ENCODE data around the gene ARHGEF19. TPM values are rescaled to one million over a fixed set of nuclear protein-coding genes. Genes with fewer than 3 reads are reported as not detected.

The ARHGEF19 gene
- total RNA-seq, 5 donors from 2014 or later (not counting 1 experiment from before 2014, with no cell fraction given), result 7.0 to 17.6 (median 12.3) TPM

- no peaks in the 10 kb centered on the region for H3K36me3 ChIP-seq (ENCODE audit: control insufficient read depth in 2 of 2, extremely low read depth in 1 of 2, insufficient read depth in 1 of 2, low read length in 1 of 2)
- Mint-ChIP-seq H3K27ac (no peak overlapping the region), H3K9me3 (no peaks in the 10 kb centered on the region), H3K27me3 (peaks cover 3 to 4% of the 10 kb centered on the region in 2 donors), H3K36me3 (no peaks in the 10 kb centered on the region), H3K4me3 (no peak overlapping the region), H3K4me1 (peaks cover 0 to 5% (median 4%) of the 10 kb centered on the region in 3 donors)
- ATAC-seq (replicated peaks in 1 of 4) (no peak), DNase-seq (no peak)
- ChIA-PET CTCF (interaction anchor here in 1 of 2 donors (1.3 kb wide), 1 partner anchor 105 kb away, joined by 3 read pairs; no protein-coding TSS in a partner anchor), POLR2A (no interaction called here)
- H3K9me3 ChIP-seq, result no peaks in the 10 kb centered on the region
- H3K4me3 ChIP-seq (ENCODE audit: control insufficient read depth in 1 of 2, extremely low read depth in 1 of 2, low read length in 1 of 2), result no peak overlapping the region
- H3K27ac ChIP-seq (ENCODE audit: low read length), result no peak overlapping the region
- 86% methylated on average over 10 of the region's 19 CpGs for WGBS (ENCODE audit: insufficient coverage)
- H3K4me1 ChIP-seq (ENCODE audit: control insufficient read depth in 1 of 2, extremely low read depth in 1 of 2, insufficient read depth in 2 of 2, low read length in 2 of 2), result peaks cover 0 to 7% of the 10 kb centered on the region in 2 experiments
- H3K27me3 ChIP-seq (replicated peaks in 1 of 2; ENCODE audit: control insufficient read depth in 2 of 2, extremely low read depth in 1 of 2, insufficient read depth in 2 of 2, low read length in 1 of 2), result peaks cover 0 to 12% of the 10 kb centered on the region in 2 experiments
These were observed 28.5 kb downstream of the ARHGEF19 start for GRCh38 chr1:16183765-16184556.

GRCh38 chr1:16183179-16183578, 29.3 kb downstream of the ARHGEF19 start:
- Mint-ChIP-seq H3K4me1 (peaks cover 0 to 5% (median 4%) of the 10 kb centered on the region in 3 donors), H3K27me3 (peaks cover 0 to 2% of the 10 kb centered on the region in 2 donors), H3K36me3 (no peaks in the 10 kb centered on the region), H3K4me3 (no peak overlapping the region), H3K27ac (no peak overlapping the region), H3K9me3 (no peaks in the 10 kb centered on the region)
- CTCF ChIA-PET, result no interaction called here
- POLR2A ChIA-PET, result no interaction called here
- no peak for DNase-seq
- Histone ChIP-seq H3K9me3 (no peaks in the 10 kb centered on the region), H3K27ac (ENCODE audit: low read length) (no peak overlapping the region), H3K36me3 (ENCODE audit: control insufficient read depth in 2 of 2, extremely low read depth in 1 of 2, insufficient read depth in 1 of 2, low read length in 1 of 2) (no peaks in the 10 kb centered on the region), H3K4me3 (ENCODE audit: control insufficient read depth in 1 of 2, extremely low read depth in 1 of 2, low read length in 1 of 2) (no peak overlapping the region), H3K4me1 (ENCODE audit: control insufficient read depth in 1 of 2, extremely low read depth in 1 of 2, insufficient read depth in 2 of 2, low read length in 2 of 2) (peaks cover 0 to 7% of the 10 kb centered on the region in 2 experiments), H3K27me3 (replicated peaks in 1 of 2; ENCODE audit: control insufficient read depth in 2 of 2, extremely low read depth in 1 of 2, insufficient read depth in 2 of 2, low read length in 1 of 2) (peaks cover 0 to 11% of the 10 kb centered on the region in 2 experiments)
- 90% methylated on average over 11 of the region's 13 CpGs for WGBS (ENCODE audit: insufficient coverage)
- ATAC-seq (replicated peaks in 1 of 4), result no peak

GRCh38 chr1:16181887-16182719, 30.3 kb downstream of the ARHGEF19 start:
- WGBS (ENCODE audit: insufficient coverage), result 82% methylated on average over 11 of the region's 18 CpGs
- no peak for DNase-seq
- Histone ChIP-seq H3K36me3 (ENCODE audit: control insufficient read depth in 2 of 2, extremely low read depth in 1 of 2, insufficient read depth in 1 of 2, low read length in 1 of 2) (no peaks in the 10 kb centered on the region), H3K27ac (ENCODE audit: low read length) (no peak overlapping the region), H3K4me3 (ENCODE audit: control insufficient read depth in 1 of 2, extremely low read depth in 1 of 2, low read length in 1 of 2) (no peak overlapping the region), H3K4me1 (ENCODE audit: control insufficient read depth in 1 of 2, extremely low read depth in 1 of 2, insufficient read depth in 2 of 2, low read length in 2 of 2) (no peaks in the 10 kb centered on the region), H3K27me3 (replicated peaks in 1 of 2; ENCODE audit: control insufficient read depth in 2 of 2, extremely low read depth in 1 of 2, insufficient read depth in 2 of 2, low read length in 1 of 2) (peaks cover 0 to 14% of the 10 kb centered on the region in 2 experiments), H3K9me3 (no peaks in the 10 kb centered on the region)
- Mint-ChIP-seq H3K36me3 (no peaks in the 10 kb centered on the region), H3K9me3 (no peaks in the 10 kb centered on the region), H3K27me3 (peaks cover 0 to 5% of the 10 kb centered on the region in 2 donors), H3K4me3 (no peak overlapping the region), H3K4me1 (no peaks in the 10 kb centered on the region), H3K27ac (no peak overlapping the region)
- ATAC-seq (replicated peaks in 1 of 4), result no peak
- CTCF ChIA-PET, result interaction anchor here in 1 of 2 donors (1.0 kb wide), 1 partner anchor 100 kb away, joined by 4 read pairs; no protein-coding TSS in a partner anchor
- POLR2A ChIA-PET, result no interaction called here

- H3K36me3 ChIP-seq (ENCODE audit: control insufficient read depth in 2 of 2, extremely low read depth in 1 of 2, insufficient read depth in 1 of 2, low read length in 1 of 2), result no peaks in the 10 kb centered on the region
- Mint-ChIP-seq H3K4me1 (no peaks in the 10 kb centered on the region), H3K36me3 (no peaks in the 10 kb centered on the region), H3K27me3 (peaks cover 0 to 6% of the 10 kb centered on the region in 2 donors), H3K4me3 (no peak overlapping the region), H3K9me3 (no peaks in the 10 kb centered on the region), H3K27ac (no peak overlapping the region)
- POLR2A ChIA-PET, result interaction anchor here in 1 of 2 donors (0.5 kb wide), 1 partner anchor 158 kb away, joined by 9 read pairs; no protein-coding TSS in a partner anchor
- no peaks in the 10 kb centered on the region for H3K4me1 ChIP-seq (ENCODE audit: control insufficient read depth in 1 of 2, extremely low read depth in 1 of 2, insufficient read depth in 2 of 2, low read length in 2 of 2)
- DNase-seq (no peak), ATAC-seq (replicated peaks in 1 of 4) (no peak)
- H3K4me3 ChIP-seq (ENCODE audit: control insufficient read depth in 1 of 2, extremely low read depth in 1 of 2, low read length in 1 of 2), result no peak overlapping the region
- H3K27ac ChIP-seq (ENCODE audit: low read length), result no peak overlapping the region
- CTCF ChIA-PET, result interaction anchor here in 1 of 2 donors (1.1 kb wide), 1 partner anchor 101 kb away, joined by 4 read pairs; no protein-coding TSS in a partner anchor
- H3K27me3 ChIP-seq (replicated peaks in 1 of 2; ENCODE audit: control insufficient read depth in 2 of 2, extremely low read depth in 1 of 2, insufficient read depth in 2 of 2, low read length in 1 of 2), result peaks cover 0 to 25% of the 10 kb centered on the region in 2 experiments
- WGBS (ENCODE audit: insufficient coverage), result 88% methylated on average over 3 of the region's 13 CpGs
- H3K9me3 ChIP-seq, result no peaks in the 10 kb centered on the region
These were observed 32.1 kb downstream of the ARHGEF19 start for GRCh38 chr1:16180291-16180824.

- Mint-ChIP-seq H3K4me3 (no peak overlapping the region), H3K9me3 (no peaks in the 10 kb centered on the region), H3K27ac (no peak overlapping the region), H3K4me1 (no peaks in the 10 kb centered on the region), H3K27me3 (peaks cover 0 to 9% of the 10 kb centered on the region in 2 donors), H3K36me3 (no peaks in the 10 kb centered on the region)
- no peaks in the 10 kb centered on the region for H3K9me3 ChIP-seq
- ATAC-seq (replicated peaks in 1 of 4) (no peak), DNase-seq (no peak)
- H3K4me1 ChIP-seq (ENCODE audit: control insufficient read depth in 1 of 2, extremely low read depth in 1 of 2, insufficient read depth in 2 of 2, low read length in 2 of 2), result no peaks in the 10 kb centered on the region
- CTCF ChIA-PET, result no interaction called here
- no peak overlapping the region for H3K27ac ChIP-seq (ENCODE audit: low read length)
- H3K4me3 ChIP-seq (ENCODE audit: control insufficient read depth in 1 of 2, extremely low read depth in 1 of 2, low read length in 1 of 2), result no peak overlapping the region
- H3K36me3 ChIP-seq (ENCODE audit: control insufficient read depth in 2 of 2, extremely low read depth in 1 of 2, insufficient read depth in 1 of 2, low read length in 1 of 2), result no peaks in the 10 kb centered on the region
- peaks cover 0 to 33% of the 10 kb centered on the region in 2 experiments for H3K27me3 ChIP-seq (replicated peaks in 1 of 2; ENCODE audit: control insufficient read depth in 2 of 2, extremely low read depth in 1 of 2, insufficient read depth in 2 of 2, low read length in 1 of 2)
- WGBS (ENCODE audit: insufficient coverage), result 94% methylated on average over 14 of the region's 19 CpGs
- POLR2A ChIA-PET, result no interaction called here
These were observed 33.6 kb downstream of the ARHGEF19 start for GRCh38 chr1:16178596-16179497.

Measured in T-cell (primary cell).